SK-N-SH treated with all-trans-retinoic acid at 6 μM for 48 hours (cell line): ENCODE data around the gene ZBTB47.

ENCODE experiments used
- ATAC-seq: fragments of 200-7000 bp; cut with Tn5 transposase; 3 replicates; pipeline ENCODE4 v1.9.1; 2020; ENCODE audit warnings: mild to moderate bottlenecking, moderate library complexity
- BACH2 ChIP-seq: fragments of 250-450 bp; sonication (Bioruptor Pico); IDR thresholded peaks from 2 replicates; pipeline ENCODE4 v1.9.0; 2021; ENCODE audit warnings: mild to moderate bottlenecking, borderline replicate concordance
- CREB5 ChIP-seq: fragments of 250-450 bp; sonication (Bioruptor Pico); IDR thresholded peaks from 2 replicates; pipeline ENCODE4 v1.5.1; 2020; ENCODE audit warnings: low read depth, mild to moderate bottlenecking, moderate library complexity
- CSDC2 ChIP-seq: fragments of 250-450 bp; sonication (Bioruptor Pico); IDR thresholded peaks from 2 replicates; pipeline ENCODE4 v1.5.0; 2020; ENCODE audit warnings: mild to moderate bottlenecking, moderate library complexity
- CSRNP3 ChIP-seq: fragments of 250-450 bp; sonication (Bioruptor Pico); IDR thresholded peaks from 2 replicates; pipeline ENCODE4 v1.5.1; 2021; ENCODE audit warnings: mild to moderate bottlenecking, moderate library complexity
- ESRRG ChIP-seq: fragments of 250-450 bp; sonication (Bioruptor Pico); IDR thresholded peaks from 2 replicates; pipeline ENCODE4 v1.6.1; 2021; ENCODE audit warnings: mild to moderate bottlenecking
- ISL1 ChIP-seq: fragments of 250-450 bp; sonication (Bioruptor Pico); IDR thresholded peaks from 2 replicates; pipeline ENCODE4 v2.1.2; 2022; ENCODE audit warnings: mild to moderate bottlenecking, moderate library complexity
- PATZ1 ChIP-seq: fragments of 250-450 bp; sonication (Bioruptor Pico); IDR thresholded peaks from 2 replicates; pipeline ENCODE4 v1.8.0; 2020; ENCODE audit warnings: mild to moderate bottlenecking, moderate library complexity, borderline replicate concordance
- POU6F1 ChIP-seq: fragments of 250-450 bp; sonication (Bioruptor Pico); IDR thresholded peaks from 2 replicates; pipeline ENCODE4 v1.8.0; 2021; ENCODE audit warnings: low read depth, mild to moderate bottlenecking, moderate library complexity, borderline replicate concordance
- PPARA ChIP-seq: fragments of 250-450 bp; sonication (Bioruptor Pico); IDR thresholded peaks from 2 replicates; pipeline ENCODE4 v1.5.0; 2020; ENCODE audit warnings: mild to moderate bottlenecking, borderline replicate concordance
- RARB ChIP-seq: fragments of 250-450 bp; sonication (Bioruptor Pico); IDR thresholded peaks from 2 replicates; pipeline ENCODE4 v1.8.0; 2021; ENCODE audit warnings: mild to moderate bottlenecking, moderate library complexity
- SNAI2 ChIP-seq: fragments of 250-450 bp; sonication (Bioruptor Pico); IDR thresholded peaks from 2 replicates; pipeline ENCODE4 v1.5.0; 2020; ENCODE audit warnings: mild to moderate bottlenecking, moderate library complexity
- TCF4 ChIP-seq: fragments of 250-450 bp; sonication (Bioruptor Pico); IDR thresholded peaks from 2 replicates; pipeline ENCODE4 v1.8.0; 2021; ENCODE audit warnings: mild to moderate bottlenecking, moderate library complexity, borderline replicate concordance
- TOX ChIP-seq: fragments of 250-450 bp; sonication (Bioruptor Pico); IDR thresholded peaks from 2 replicates; pipeline ENCODE4 v1.8.0; 2021; ENCODE audit warnings: mild to moderate bottlenecking, moderate library complexity, borderline replicate concordance
- TSHZ2 ChIP-seq: fragments of 250-450 bp; sonication (Bioruptor Pico); IDR thresholded peaks from 2 replicates; pipeline ENCODE4 v1.5.0; 2020; ENCODE audit warnings: mild to moderate bottlenecking, moderate library complexity
- ZC3H10 ChIP-seq: fragments of 250-450 bp; sonication (Bioruptor Pico); IDR thresholded peaks from 2 replicates; pipeline ENCODE4 v1.5.1; 2021; ENCODE audit warnings: mild to moderate bottlenecking, moderate library complexity
- ZFP3 ChIP-seq: fragments of 250-450 bp; sonication (Bioruptor Pico); IDR thresholded peaks from 2 replicates; pipeline ENCODE4 v1.5.0; 2020; ENCODE audit warnings: mild to moderate bottlenecking, moderate library complexity
- ZNF8 ChIP-seq: fragments of 450-650 bp; formaldehyde crosslinking; IDR thresholded peaks from 2 replicates; pipeline ENCODE4 v1.5.0; 2020; ENCODE audit warnings: mild to moderate bottlenecking, moderate library complexity

Gene ZBTB47

GRCh38 chr3:42683875-42684598 is 30.5 kb downstream of the ZBTB47 start:
- peak; percentile 64 for ATAC-seq
- no peak for TF ChIP-seq RARB (CRISPR knock-in tag)
- TF ChIP-seq ZC3H10 = no peak
- no peak for TF ChIP-seq CSDC2 (CRISPR knock-in tag)

- no peak for ATAC-seq
- no peak for TF ChIP-seq ZNF8 (CRISPR knock-in tag)
- TF ChIP-seq POU6F1 (CRISPR knock-in tag) = no peak
- no peak for TF ChIP-seq CSRNP3 (CRISPR knock-in tag)
- no peak for TF ChIP-seq RARB (CRISPR knock-in tag)
- no peak for TF ChIP-seq TOX (CRISPR knock-in tag)
- TF ChIP-seq TSHZ2 (CRISPR knock-in tag) = no peak
- no peak for TF ChIP-seq BACH2 (CRISPR knock-in tag)
- TF ChIP-seq SNAI2 = no peak
- no peak for TF ChIP-seq PATZ1 (CRISPR knock-in tag)
- TF ChIP-seq ISL1 (CRISPR knock-in tag) = no peak
- TF ChIP-seq CREB5 (CRISPR knock-in tag) = no peak
- TF ChIP-seq PPARA (CRISPR knock-in tag) = no peak
- no peak for TF ChIP-seq ESRRG
- TF ChIP-seq TCF4 (CRISPR knock-in tag) = no peak
- TF ChIP-seq ZC3H10 = no peak
Measured at GRCh38 chr3:42684632-42685362, 31.3 kb downstream of the ZBTB47 start.

GRCh38 chr3:42685363-42685881 is 31.9 kb downstream of the ZBTB47 start, which contains the start of gene KLHL40:
KLHL40 (plus strand) TSS chr3:42685537; CDS start chr3:42685619, 82 bp downstream.
- no peak; the same call in 2 of the 3 replicates for ATAC-seq

More at GRCh38 chr3:42685363-42685881, 31.9 kb downstream of the ZBTB47 start, which contains the start of gene KLHL40:
- TF ChIP-seq POU6F1 (CRISPR knock-in tag) (no peak), ZNF8 (CRISPR knock-in tag) (no peak), SNAI2 (no peak), ZFP3 (no peak), RARB (CRISPR knock-in tag) (no peak), CSDC2 (CRISPR knock-in tag) (no peak)
